ENCODE measurements around the gene PLEKHG1. TPM values are rescaled to one million over a fixed set of nuclear protein-coding genes. Genes with fewer than 3 reads are reported as not detected.

The PLEKHG1 gene
- total RNA-seq, 1 donor from 2014 or later: 12.1 TPM

DNA sequence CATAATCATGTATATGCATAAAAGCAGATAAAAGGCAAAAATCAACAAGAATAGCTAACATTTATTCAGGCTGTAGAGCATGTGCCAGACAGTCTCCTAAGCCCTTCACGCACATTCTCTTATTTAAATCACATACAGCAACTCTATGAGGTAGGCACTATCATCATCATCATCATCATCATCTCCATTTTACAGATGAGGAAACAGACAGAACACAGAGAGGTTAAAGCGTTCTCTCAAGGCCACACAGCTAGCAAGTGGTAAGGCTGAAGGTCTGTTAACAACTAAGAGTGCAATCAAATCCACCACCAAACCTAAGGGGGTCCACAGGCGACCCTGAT, 857 bp upstream of the PLEKHG1 start:
- peak overlapping the region; percentile 86 for H3K4me3 ChIP-seq (ENCODE audit: low read depth, low read length)
- no peak for DNase-seq (ENCODE audit: low read depth)
- TF ChIP-seq, protein P1, sequence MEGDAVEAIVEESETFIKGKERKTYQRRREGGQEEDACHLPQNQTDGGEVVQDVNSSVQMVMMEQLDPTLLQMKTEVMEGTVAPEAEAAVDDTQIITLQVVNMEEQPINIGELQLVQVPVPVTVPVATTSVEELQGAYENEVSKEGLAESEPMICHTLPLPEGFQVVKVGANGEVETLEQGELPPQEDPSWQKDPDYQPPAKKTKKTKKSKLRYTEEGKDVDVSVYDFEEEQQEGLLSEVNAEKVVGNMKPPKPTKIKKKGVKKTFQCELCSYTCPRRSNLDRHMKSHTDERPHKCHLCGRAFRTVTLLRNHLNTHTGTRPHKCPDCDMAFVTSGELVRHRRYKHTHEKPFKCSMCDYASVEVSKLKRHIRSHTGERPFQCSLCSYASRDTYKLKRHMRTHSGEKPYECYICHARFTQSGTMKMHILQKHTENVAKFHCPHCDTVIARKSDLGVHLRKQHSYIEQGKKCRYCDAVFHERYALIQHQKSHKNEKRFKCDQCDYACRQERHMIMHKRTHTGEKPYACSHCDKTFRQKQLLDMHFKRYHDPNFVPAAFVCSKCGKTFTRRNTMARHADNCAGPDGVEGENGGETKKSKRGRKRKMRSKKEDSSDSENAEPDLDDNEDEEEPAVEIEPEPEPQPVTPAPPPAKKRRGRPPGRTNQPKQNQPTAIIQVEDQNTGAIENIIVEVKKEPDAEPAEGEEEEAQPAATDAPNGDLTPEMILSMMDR (conservative IDR thresholded peaks at IDR 0.05; ENCODE audit: low read depth, low read length): no peak

DNA sequence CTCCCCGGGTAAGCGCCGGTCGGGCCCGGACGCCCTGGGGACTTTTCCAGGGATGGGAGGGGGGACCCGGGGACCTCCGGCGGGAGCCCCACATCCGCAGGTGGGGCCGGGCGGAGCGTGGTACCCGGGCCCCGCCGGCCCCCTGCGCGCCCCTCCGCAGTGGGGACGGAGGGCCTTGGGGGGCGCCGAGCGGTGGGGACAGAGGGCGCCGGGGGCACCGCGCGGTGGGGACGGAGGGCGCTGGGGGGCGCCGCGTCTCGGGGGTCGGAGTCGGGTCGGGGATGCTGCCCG, 270 bp downstream of the PLEKHG1 start:
- peak overlapping the region; percentile 86 for H3K4me3 ChIP-seq (ENCODE audit: low read depth, low read length)
- DNase-seq (ENCODE audit: low read depth): no peak
- TF ChIP-seq, protein P1 (conservative IDR thresholded peaks at IDR 0.05; ENCODE audit: low read depth, low read length): no peak

DNA sequence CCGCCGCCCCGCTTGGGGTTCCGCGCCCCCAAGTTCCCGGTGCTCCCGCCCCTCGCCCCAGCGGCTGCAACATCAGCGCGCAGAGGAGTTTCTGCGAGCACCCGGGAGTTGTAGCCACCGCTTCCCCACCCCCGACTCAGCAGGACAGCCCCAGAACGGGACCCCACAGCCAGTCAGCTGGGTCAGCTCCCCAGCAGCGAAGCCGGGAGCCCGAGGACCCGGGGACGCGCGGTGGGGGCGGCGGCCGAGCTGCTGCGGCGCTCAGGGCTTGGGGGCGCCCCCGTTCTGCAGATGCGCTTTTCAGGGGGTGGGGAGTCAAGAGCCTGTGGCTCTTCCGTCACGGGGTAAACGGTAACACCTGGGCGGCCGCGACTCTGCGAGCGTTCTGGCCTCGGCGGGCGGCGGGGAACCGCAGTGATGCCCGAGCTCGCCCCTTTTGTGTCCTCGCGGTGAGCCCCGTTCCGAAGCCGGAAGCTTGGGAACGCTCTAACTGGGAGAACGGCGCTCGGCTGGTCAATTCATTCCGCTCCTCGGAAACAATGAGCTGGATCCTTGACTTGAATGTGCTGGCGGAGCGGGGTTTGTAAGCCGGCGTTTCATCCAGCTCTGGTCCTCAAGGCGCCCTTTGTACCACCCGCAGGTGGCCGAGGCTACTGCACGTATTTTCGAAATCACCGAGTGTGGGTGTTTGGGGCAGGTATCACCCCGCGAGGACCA, 774 bp downstream of the PLEKHG1 start:
- peak overlapping the region; percentile 86 for H3K4me3 ChIP-seq (ENCODE audit: low read depth, low read length)
- TF ChIP-seq, protein P1 (conservative IDR thresholded peaks at IDR 0.05; ENCODE audit: low read depth, low read length): peak; percentile 64
- DNase-seq (ENCODE audit: low read depth): peak; percentile 36

GRCh38 chr6:150601439-150601838, 1.8 kb downstream of the PLEKHG1 start:
- TF ChIP-seq, protein P1 (conservative IDR thresholded peaks at IDR 0.05; ENCODE audit: low read depth, low read length): no peak
- H3K4me3 ChIP-seq (ENCODE audit: low read depth, low read length): peak overlapping the region; percentile 86
- DNase-seq (ENCODE audit: low read depth): no peak

GRCh38 chr6:150603176-150603575, 3.5 kb downstream of the PLEKHG1 start:
- TF ChIP-seq, protein P1 (conservative IDR thresholded peaks at IDR 0.05; ENCODE audit: low read depth, low read length): no peak
- DNase-seq (ENCODE audit: low read depth): no peak
- H3K4me3 ChIP-seq (ENCODE audit: low read depth, low read length): no peak overlapping the region

- DNase-seq (ENCODE audit: low read depth): no peak
- no peak overlapping the region for H3K4me3 ChIP-seq (ENCODE audit: low read depth, low read length)
- TF ChIP-seq, protein P1 (conservative IDR thresholded peaks at IDR 0.05; ENCODE audit: low read depth, low read length): no peak
Observed at GRCh38 chr6:150604467-150604866, 4.8 kb downstream of the PLEKHG1 start.

DNA sequence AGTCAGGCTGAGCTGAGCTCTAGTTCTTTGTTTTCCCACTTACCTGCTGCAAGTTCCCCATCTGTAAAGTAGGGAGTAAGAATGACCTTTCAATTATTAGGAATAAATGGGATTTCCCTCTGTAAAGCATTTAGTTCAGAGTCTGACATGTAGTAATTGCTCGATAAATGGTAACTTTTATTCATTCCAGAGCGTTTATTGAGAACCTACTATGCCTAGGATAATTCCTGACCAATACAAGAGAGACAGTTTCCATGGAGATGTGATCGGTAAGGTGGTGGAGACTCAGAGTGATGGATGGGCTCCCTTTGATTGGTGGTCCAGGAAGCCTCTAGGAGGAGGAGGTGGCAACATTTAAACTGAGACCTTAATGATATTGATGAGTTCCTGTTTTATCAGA, 5.6 kb downstream of the PLEKHG1 start:
- TF ChIP-seq, protein P1 (conservative IDR thresholded peaks at IDR 0.05; ENCODE audit: low read depth, low read length): no peak

More for the DNA sequence above, 5.6 kb downstream of the PLEKHG1 start:
- no peak overlapping the region for H3K4me3 ChIP-seq (ENCODE audit: low read depth, low read length)
- DNase-seq (ENCODE audit: low read depth): no peak
